MCF 10A (cell line): ENCODE data around the gene IFNA10. TPM values are rescaled to one million over a fixed set of nuclear protein-coding genes. Genes with fewer than 3 reads are reported as not detected.
"Not testable (repeated sequence)": the region's sequence is repeated elsewhere in the genome, so short reads cannot be mapped to it uniquely, and the experiment has no call there.

Experiments used
- Bru-seq: library from RNA; stranded (reverse); fragments of 400-500 nt; gene quantifications from one replicate; lab custom pipeline; 2021; lab: Mats Ljungman, UMichigan
- BruChase-seq, 2 experiments: library from RNA; stranded (reverse); fragments of 400-500 nt; gene quantifications; one replicate each; lab custom pipeline; 2021; lab: Mats Ljungman, UMichigan
- BruUV-seq: library from RNA; stranded (reverse); fragments of 400-500 nt; replicated peaks from 2 replicates; lab custom pipeline; 2021; lab: Mats Ljungman, UMichigan
- CTCF ChIA-PET: fragments of 300-600 bp; sonication (Branson Sonifier 250); formaldehyde crosslinking; extraction: SDS; loops from one replicate; lab custom pipeline; 2021; ENCODE audit warnings: antibody characterized with exemption, inconsistent platforms; lab: Yijun Ruan, JAX
- POLR2A ChIA-PET: fragments of 300-600, 350-650 bp; sonication (Branson Sonifier 250); formaldehyde crosslinking; extraction: SDS; loops from one replicate; lab custom pipeline; 2020; ENCODE audit warnings: antibody characterized with exemption, inconsistent platforms; lab: Yijun Ruan, JAX
- DNase-seq: peaks from one replicate; pipeline ENCODE4 v3.0.0-alpha.2; 2018; ENCODE audit not compliant: unreplicated experiment
- H3K27ac Mint-ChIP-seq: one replicate; pipeline ENCODE4 v1.8.0; 2022; ENCODE audit warnings: mild to moderate bottlenecking, low read depth, mixed read lengths; ENCODE audit not compliant: unreplicated experiment
- H3K27me3 Mint-ChIP-seq: one replicate; pipeline ENCODE4 v1.8.0; 2022; ENCODE audit warnings: mixed read lengths; ENCODE audit not compliant: insufficient read depth, unreplicated experiment
- H3K36me3 Mint-ChIP-seq: one replicate; pipeline ENCODE4 v1.8.0; 2022; ENCODE audit warnings: mild to moderate bottlenecking, moderate library complexity, mixed read lengths; ENCODE audit not compliant: insufficient read depth, unreplicated experiment
- H3K4me1 Mint-ChIP-seq: one replicate; pipeline ENCODE4 v1.8.0; 2022; ENCODE audit warnings: mixed read lengths; ENCODE audit not compliant: insufficient read depth, unreplicated experiment
- H3K4me3 Mint-ChIP-seq: one replicate; pipeline ENCODE4 v1.8.0; 2022; ENCODE audit warnings: mild to moderate bottlenecking, moderate library complexity, mixed read lengths; ENCODE audit not compliant: unreplicated experiment
- H3K9me3 Mint-ChIP-seq: one replicate; pipeline ENCODE4 v1.8.0; 2022; ENCODE audit warnings: mixed read lengths; ENCODE audit not compliant: unreplicated experiment
- intact Hi-C: fragments of 100-400 bp; cut with micrococcal nuclease; formaldehyde crosslinking; loops from 2 replicates; pipeline ENCODE4 v1.14.1; 2022
- long read RNA-seq: library from polyadenylated mRNA; stranded (forward); transcript quantifications from one replicate; pipeline ENCODE4 v2.0.0, GENCODE V29; 2022
- total RNA-seq: library from RNA; stranded (reverse); gene quantifications from 2 replicates; pipeline ENCODE4 v1.2.3, GENCODE V29; 2022
- TF ChIP-seq, protein P1 (sequence below): fragments of 200-600 bp; IDR thresholded peaks from one replicate; pipeline ENCODE4 v1.8.0; 2022; ENCODE audit warnings: antibody characterized with exemption, mild to moderate bottlenecking; ENCODE audit not compliant: unreplicated experiment

Gene IFNA10
- not detected in 2 replicates for total RNA-seq
- not detected for Bru-seq, nascent RNA
- not detected for BruChase-seq, experiment 1, labeled RNA remaining after a 6-hour chase
- not detected for BruChase-seq, experiment 2, labeled RNA remaining after a 2-hour chase
- long read RNA-seq: 0 reads

GRCh38 chr9:21207043-21207442 lies at the start of gene IFNA10:
IFNA10 (minus strand) TSS chr9:21207143; CDS start chr9:21207097, 46 bp downstream.
- DNase-seq, H3K36me3 Mint-ChIP-seq, intact Hi-C loops, BruUV-seq, H3K4me3 Mint-ChIP-seq, H3K27ac Mint-ChIP-seq, H3K9me3 Mint-ChIP-seq, POLR2A ChIA-PET, CTCF ChIA-PET, H3K4me1 Mint-ChIP-seq: not testable (repeated sequence)
- H3K27me3 Mint-ChIP-seq: peaks cover 22% of the 10 kb centered on the region

GRCh38 chr9:21255538-21256212 lies 48.7 kb upstream of the IFNA10 start:
- no TSS peak for BruUV-seq

DNA sequence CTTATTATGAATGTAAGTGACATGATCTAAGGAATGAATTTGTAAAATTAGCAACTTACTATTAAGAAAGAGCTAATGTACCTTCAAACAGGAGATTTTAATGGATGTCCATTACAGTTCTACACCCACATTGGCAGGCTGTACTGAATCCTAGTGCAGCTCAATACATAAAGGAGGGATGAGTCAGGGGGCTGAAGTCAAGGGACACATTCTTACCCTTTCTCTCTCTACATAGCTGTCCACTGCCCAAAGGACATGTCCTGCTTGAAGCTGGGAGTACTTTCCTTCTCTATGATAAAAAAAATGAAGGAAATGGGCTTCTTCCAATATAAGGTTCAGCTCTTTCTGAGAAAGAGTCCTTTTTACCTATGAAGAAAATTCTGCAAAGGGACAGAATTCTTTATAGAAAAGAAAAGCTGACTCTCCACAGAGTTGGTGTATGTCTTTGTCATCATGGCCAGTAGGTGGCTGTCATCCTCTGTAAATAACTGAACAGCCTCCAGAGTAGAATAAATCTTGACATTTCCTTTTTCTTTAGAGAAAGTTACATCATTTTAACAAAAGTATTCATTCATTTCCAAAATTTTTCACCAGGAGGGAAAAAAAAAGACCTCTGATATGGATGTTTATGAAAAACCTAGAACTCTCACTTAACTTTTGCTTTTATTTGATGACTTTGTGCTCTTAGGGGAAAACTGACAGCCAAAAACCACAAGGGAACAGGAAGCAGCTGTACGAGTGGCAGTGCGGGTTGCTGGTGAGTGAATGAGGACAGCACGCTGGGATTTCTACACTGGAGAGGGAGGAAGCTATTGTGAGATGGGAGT lies 46.0 kb upstream of the IFNA10 start:
- no TSS peak for BruUV-seq
- Mint-ChIP-seq H3K27me3 (peaks cover 87% of the 10 kb centered on the region), H3K36me3 (peaks cover 6% of the 10 kb centered on the region), H3K27ac (no peak overlapping the region), H3K4me3 (no peak overlapping the region), H3K9me3 (no peaks in the 10 kb centered on the region), H3K4me1 (peaks cover 6% of the 10 kb centered on the region)
- TF ChIP-seq, protein P1, sequence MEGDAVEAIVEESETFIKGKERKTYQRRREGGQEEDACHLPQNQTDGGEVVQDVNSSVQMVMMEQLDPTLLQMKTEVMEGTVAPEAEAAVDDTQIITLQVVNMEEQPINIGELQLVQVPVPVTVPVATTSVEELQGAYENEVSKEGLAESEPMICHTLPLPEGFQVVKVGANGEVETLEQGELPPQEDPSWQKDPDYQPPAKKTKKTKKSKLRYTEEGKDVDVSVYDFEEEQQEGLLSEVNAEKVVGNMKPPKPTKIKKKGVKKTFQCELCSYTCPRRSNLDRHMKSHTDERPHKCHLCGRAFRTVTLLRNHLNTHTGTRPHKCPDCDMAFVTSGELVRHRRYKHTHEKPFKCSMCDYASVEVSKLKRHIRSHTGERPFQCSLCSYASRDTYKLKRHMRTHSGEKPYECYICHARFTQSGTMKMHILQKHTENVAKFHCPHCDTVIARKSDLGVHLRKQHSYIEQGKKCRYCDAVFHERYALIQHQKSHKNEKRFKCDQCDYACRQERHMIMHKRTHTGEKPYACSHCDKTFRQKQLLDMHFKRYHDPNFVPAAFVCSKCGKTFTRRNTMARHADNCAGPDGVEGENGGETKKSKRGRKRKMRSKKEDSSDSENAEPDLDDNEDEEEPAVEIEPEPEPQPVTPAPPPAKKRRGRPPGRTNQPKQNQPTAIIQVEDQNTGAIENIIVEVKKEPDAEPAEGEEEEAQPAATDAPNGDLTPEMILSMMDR: peak; percentile 25
- DNase-seq: peak; percentile 23
- POLR2A ChIA-PET: interaction anchor here (0.6 to 1.5 kb wide), 4 partner anchors 65 to 453 kb away, joined by 3 read pairs; no protein-coding TSS in a partner anchor
- intact Hi-C loops: loop anchor here (5.0 to 10.0 kb wide), 3 partner anchors 202 to 1199 kb away; no protein-coding TSS in a partner anchor
- CTCF ChIA-PET: interaction anchor here (0.5 to 2.6 kb wide), 26 partner anchors 9 to 1937 kb away, joined by 3 to 25 read pairs (median 4); no protein-coding TSS in a partner anchor

More at GRCh38 chr9:21255538-21256212, 48.7 kb upstream of the IFNA10 start:
- CTCF ChIA-PET: interaction anchor here (0.6 to 1.1 kb wide), 3 partner anchors 20 to 71 kb away, joined by 3 read pairs; no protein-coding TSS in a partner anchor
- H3K27me3 Mint-ChIP-seq: peaks cover 63% of the 10 kb centered on the region
- peaks cover 6% of the 10 kb centered on the region for H3K4me1 Mint-ChIP-seq
- DNase-seq: no peak
- no peak overlapping the region for H3K4me3 Mint-ChIP-seq
- TF ChIP-seq, protein P1: no peak
- no peaks in the 10 kb centered on the region for H3K36me3 Mint-ChIP-seq
- H3K27ac Mint-ChIP-seq: no peak overlapping the region
- intact Hi-C loops: loop anchor here (10.0 kb wide), 2 partner anchors 199 to 989 kb away; no protein-coding TSS in a partner anchor
- POLR2A ChIA-PET: no interaction called here
- H3K9me3 Mint-ChIP-seq: no peaks in the 10 kb centered on the region

DNA sequence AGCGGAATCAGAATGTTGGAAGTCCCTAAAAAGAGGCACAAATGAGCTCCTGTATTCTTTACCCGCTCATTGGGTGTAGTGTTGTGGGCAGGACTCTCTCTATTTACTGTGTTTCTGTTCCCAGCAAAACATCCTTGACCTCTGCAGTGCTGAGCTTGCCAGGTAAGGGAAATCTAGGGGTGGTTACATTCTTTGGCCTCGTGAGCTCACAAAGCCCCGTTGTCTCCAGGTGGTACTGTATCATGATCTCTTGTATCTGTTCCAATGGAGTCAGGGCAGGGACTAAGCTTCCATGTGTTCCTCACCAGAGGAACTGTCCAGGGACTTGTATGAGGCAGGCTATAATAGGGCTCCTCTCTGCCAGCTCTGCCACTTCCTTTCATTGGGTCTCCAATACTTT lies 44.7 kb upstream of the IFNA10 start:
- Mint-ChIP-seq H3K27me3 (peaks cover 74% of the 10 kb centered on the region), H3K4me1 (peaks cover 6% of the 10 kb centered on the region), H3K4me3 (no peak overlapping the region), H3K36me3 (peaks cover 6% of the 10 kb centered on the region), H3K9me3 (no peaks in the 10 kb centered on the region), H3K27ac (no peak overlapping the region)
- no TSS peak for BruUV-seq
- CTCF ChIA-PET: interaction anchor here (0.6 to 2.6 kb wide), 8 partner anchors 15 to 1218 kb away, joined by 3 to 25 read pairs (median 4); no protein-coding TSS in a partner anchor
- intact Hi-C loops: loop anchor here (5.0 to 10.0 kb wide), 3 partner anchors 203 to 1201 kb away; no protein-coding TSS in a partner anchor
- TF ChIP-seq, protein P1: no peak
- no peak for DNase-seq
- POLR2A ChIA-PET: interaction anchor here (0.7 kb wide), 1 partner anchor 118 kb away, joined by 3 read pairs; no protein-coding TSS in a partner anchor
